ENCODE data around the gene FBXO7.

The FBXO7 gene

GRCh38 chr22:32527756-32528155, 53.1 kb downstream of the FBXO7 start:
- no peak for DNase-seq (ENCODE audit: low read depth in 1 of 2, low spot score in 1 of 2)
- in situ Hi-C loops (cut with HindIII; ENCODE audit: low pct_unique_long_range_greater_than_20kb, low sequenced_read_pairs), result no loop called here
- no peak for TF ChIP-seq JUND (IDR thresholded peaks at IDR 0.05; ENCODE audit: low read depth)

GRCh38 chr22:32528316-32528715, 53.7 kb downstream of the FBXO7 start:
- no peak for DNase-seq (ENCODE audit: low read depth in 1 of 2, low spot score in 1 of 2)
- in situ Hi-C loops (cut with HindIII; ENCODE audit: low pct_unique_long_range_greater_than_20kb, low sequenced_read_pairs), result no loop called here
- TF ChIP-seq JUND (IDR thresholded peaks at IDR 0.05; ENCODE audit: low read depth), result no peak

DNA sequence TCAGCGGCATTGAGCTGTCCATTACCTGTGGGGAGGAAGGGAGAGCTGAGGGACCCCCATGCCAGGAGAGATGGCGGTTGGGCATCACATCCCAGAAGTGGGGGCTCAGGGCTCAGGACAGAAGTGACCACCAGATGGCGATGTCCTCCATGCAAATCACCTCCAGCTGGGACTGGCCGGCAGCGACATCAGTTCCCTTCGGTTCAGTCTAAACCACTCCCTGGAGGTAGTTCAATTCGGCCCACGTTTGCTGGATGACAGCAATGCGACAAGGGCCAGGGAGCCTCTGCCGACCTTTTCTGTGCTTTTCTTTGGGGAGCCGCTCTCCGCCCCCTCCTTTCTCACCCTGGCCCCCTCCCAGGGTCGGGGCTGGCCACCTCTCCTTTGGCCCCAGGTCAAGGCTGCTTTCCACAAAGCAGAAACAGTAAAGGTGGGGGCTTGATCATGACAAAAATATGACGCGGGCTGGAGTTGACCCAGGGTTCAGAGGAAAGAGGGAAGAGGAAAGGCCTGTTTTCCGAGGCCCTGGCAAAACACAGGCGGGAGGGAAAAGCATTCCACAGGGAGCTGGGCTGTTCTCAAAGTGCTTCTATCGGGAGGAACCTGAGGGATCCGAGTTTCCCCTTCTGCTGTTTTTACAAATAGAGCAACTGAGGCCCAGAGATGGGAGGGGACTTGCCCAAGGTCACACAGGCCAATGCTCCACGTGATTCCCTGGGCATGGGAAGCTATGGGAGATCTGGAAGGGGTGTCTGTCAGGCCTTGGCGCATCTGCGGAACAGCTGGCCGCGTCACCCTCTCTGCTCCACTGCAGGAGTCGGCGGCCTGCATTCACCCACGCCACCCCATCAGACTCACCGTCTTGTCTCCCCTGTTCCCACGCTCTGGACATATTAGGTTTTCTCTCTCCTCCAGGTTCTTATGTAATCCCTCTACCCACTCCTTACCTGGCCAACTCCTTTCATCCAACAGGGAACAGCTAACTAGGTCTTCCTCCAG, 54.7 kb downstream of the FBXO7 start:
- peak; percentile 69 to 78 for DNase-seq (ENCODE audit: low read depth in 1 of 2, low spot score in 1 of 2)
- in situ Hi-C loops (cut with HindIII; ENCODE audit: low pct_unique_long_range_greater_than_20kb, low sequenced_read_pairs), result no loop called here
- TF ChIP-seq JUND (IDR thresholded peaks at IDR 0.05; ENCODE audit: low read depth), result no peak

DNA sequence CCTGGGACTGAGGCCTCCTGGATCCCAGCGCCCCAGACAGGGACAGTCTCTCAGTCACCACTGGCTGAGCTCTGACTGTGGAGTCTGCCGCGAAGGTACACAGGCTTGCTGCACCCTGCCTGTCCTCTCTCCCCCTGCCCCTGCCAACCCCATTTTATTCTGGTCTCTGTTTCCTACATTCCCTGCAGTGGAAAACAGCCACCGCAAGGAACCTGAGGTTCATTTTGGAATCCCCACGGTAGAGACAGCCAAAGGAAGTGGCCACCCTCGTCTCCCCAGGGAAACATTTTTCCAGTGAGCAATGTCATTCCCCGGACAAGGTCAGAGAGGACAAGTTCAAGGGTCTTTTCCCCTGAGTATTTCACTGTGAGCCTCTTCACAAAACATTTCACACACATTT, 56.6 kb downstream of the FBXO7 start:
- no peak for TF ChIP-seq JUND (IDR thresholded peaks at IDR 0.05; ENCODE audit: low read depth)
- in situ Hi-C loops (cut with HindIII; ENCODE audit: low pct_unique_long_range_greater_than_20kb, low sequenced_read_pairs), result no loop called here
- DNase-seq (ENCODE audit: low read depth in 1 of 2, low spot score in 1 of 2), result no peak

GRCh38 chr22:32531931-32532819, 57.6 kb downstream of the FBXO7 start:
- in situ Hi-C loops (cut with HindIII; ENCODE audit: low pct_unique_long_range_greater_than_20kb, low sequenced_read_pairs), result no loop called here
- no peak for TF ChIP-seq JUND (IDR thresholded peaks at IDR 0.05; ENCODE audit: low read depth)
- no peak for DNase-seq (ENCODE audit: low read depth in 1 of 2, low spot score in 1 of 2)

DNA sequence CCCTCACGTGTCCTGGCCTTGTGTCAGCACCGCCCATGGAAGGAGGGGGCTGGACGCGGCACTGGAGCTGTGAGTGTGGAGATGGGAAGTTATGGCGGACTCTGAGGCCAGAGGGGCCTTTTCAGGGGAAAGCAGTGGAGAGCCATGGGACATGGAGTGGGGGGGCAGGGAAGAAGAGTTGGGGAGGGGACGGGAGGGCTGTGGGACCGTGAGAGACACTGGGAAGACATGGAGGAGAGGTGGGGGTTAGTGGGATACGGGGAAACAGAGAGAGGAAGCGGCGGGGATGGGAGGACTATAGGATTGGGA, 58.2 kb downstream of the FBXO7 start:
- no peak for TF ChIP-seq JUND (IDR thresholded peaks at IDR 0.05; ENCODE audit: low read depth)
- in situ Hi-C loops (cut with HindIII; ENCODE audit: low pct_unique_long_range_greater_than_20kb, low sequenced_read_pairs), result no loop called here
- DNase-seq (ENCODE audit: low read depth in 1 of 2, low spot score in 1 of 2), result no peak

DNA sequence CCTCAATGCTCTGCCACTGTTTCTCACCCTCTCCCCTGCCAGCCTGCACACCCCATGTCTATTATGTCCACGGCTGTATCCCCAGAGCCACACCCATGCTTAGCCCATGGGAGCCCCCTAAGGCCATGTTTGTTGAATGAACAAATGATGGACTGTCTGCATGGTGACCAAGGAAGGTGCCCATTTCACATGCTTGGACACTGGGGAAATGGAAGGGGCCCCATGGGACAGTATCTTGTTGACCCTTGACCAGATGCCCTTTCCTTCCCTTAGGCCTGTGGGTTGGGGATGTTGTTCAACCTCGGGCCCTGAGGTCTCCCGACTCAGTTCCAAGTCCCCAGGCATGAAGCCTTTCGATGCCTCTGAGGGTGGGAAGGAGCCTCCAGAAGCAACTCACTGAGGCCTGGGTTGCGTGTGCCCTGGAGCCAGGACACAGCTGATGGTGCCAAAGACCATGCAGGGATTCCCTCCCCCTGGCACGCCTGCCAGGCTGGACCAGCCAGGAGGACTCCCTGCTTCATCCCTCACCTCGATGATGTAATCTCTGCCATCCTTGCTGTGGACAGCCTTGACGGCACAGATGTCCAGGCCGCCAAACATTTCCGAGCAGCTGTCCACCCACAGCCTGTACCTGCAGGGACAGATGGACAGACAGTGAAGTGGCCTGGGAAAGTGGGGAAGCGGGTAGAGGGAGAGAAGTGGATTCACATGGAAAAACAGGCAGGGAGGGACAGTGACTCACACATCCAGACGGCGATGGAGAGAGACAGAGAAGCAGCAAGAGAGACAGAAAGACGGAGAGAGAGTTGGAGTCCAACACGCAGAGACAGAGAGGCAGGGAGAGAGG, 58.9 kb downstream of the FBXO7 start:
- in situ Hi-C loops (cut with HindIII; ENCODE audit: low pct_unique_long_range_greater_than_20kb, low sequenced_read_pairs), result no loop called here
- no peak for TF ChIP-seq JUND (IDR thresholded peaks at IDR 0.05; ENCODE audit: low read depth)
- no peak for DNase-seq (ENCODE audit: low read depth in 1 of 2, low spot score in 1 of 2)

DNA sequence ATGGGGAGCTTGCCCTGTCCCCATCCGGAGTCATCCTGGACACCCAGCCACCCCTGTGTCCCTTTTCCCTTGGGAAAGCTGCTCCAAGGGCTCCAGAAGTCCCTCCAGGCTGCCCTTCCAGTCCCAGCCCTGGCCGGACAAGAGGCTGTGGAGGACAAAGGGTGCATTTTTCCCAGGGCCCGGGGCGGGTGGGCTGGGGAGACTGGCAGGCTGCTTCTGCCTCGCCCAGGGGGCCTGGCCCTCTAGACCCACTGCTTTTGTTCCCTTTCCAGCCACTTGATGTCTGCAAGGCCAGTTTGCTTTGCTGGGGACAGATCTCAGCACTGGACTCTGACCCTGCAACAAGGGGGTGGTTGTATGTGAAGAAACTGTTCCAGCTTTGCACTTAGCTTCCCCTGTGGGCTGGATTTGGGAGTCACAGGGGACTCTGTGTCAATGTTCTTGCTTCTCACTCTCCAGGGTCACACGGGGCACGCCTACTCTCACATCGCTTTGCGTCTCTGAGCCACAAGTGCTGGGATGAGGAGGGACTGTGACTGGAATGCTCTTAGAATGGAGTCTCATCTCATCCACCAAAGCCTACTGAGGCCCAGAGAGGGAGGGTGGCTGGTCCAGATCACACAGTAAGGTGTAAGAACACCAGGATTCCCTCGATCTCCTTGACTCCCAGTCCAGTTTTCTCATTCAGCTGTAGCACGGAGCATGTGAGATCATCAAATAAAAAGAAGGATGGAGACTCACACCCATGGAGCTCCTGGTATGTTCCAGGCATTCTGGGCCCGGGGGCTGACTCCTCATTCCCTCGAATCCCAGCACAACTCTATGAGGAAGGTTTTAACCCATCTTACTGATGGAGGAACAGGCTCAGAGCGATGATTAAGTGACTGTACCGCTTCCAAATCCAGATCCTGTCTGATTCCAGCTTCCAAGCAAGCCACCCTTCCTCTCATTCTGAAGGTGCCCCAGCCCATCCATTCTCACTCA, 59.9 kb downstream of the FBXO7 start:
- no peak for DNase-seq (ENCODE audit: low read depth in 1 of 2, low spot score in 1 of 2)
- TF ChIP-seq JUND (IDR thresholded peaks at IDR 0.05; ENCODE audit: low read depth), result no peak
- in situ Hi-C loops (cut with HindIII; ENCODE audit: low pct_unique_long_range_greater_than_20kb, low sequenced_read_pairs), result no loop called here

- DNase-seq (ENCODE audit: low read depth in 1 of 2, low spot score in 1 of 2), result no peak
- in situ Hi-C loops (cut with HindIII; ENCODE audit: low pct_unique_long_range_greater_than_20kb, low sequenced_read_pairs), result no loop called here
- no peak for TF ChIP-seq JUND (IDR thresholded peaks at IDR 0.05; ENCODE audit: low read depth)
Measured at GRCh38 chr22:32535531-32536190, 61.0 kb downstream of the FBXO7 start.

DNA sequence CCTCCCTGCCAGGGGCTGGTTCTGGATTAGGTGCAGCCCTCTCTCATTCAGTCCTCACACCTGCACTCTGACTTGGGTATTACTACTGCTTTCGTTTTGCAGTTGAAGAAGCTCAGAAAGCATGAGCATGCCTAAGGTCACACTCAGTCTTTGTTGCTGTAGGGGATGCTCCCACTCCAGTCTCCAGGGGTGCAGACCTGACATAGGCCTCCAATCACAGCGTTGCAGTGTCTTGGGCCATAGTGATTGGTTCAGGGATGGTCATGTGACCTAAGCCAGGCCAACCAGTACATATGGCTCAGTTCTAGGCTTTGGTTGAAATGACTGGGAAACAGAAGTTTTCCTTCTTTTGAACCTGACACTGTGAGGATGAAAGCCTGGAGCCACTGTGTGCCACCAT, 61.7 kb downstream of the FBXO7 start:
- in situ Hi-C loops (cut with HindIII; ENCODE audit: low pct_unique_long_range_greater_than_20kb, low sequenced_read_pairs), result no loop called here
- TF ChIP-seq JUND (IDR thresholded peaks at IDR 0.05; ENCODE audit: low read depth), result no peak
- no peak for DNase-seq (ENCODE audit: low read depth in 1 of 2, low spot score in 1 of 2)

GRCh38 chr22:32538521-32538920, 63.9 kb downstream of the FBXO7 start:
- DNase-seq (ENCODE audit: low read depth in 1 of 2, low spot score in 1 of 2), result no peak
- in situ Hi-C loops (cut with HindIII; ENCODE audit: low pct_unique_long_range_greater_than_20kb, low sequenced_read_pairs), result no loop called here
- no peak for TF ChIP-seq JUND (IDR thresholded peaks at IDR 0.05; ENCODE audit: low read depth)

Measured in T47D (cell line).